GM21529 (cell line): ENCODE data around the gene LMBR1.

Experiments used
- ATAC-seq: cut with Tn5 transposase; IDR thresholded peaks from one replicate; pipeline ENCODE4 v1.9.1; 2021; ENCODE audit not compliant: unreplicated experiment

Gene LMBR1

GRCh38 chr7:156634117-156634516 is 258.9 kb downstream of the LMBR1 start:
- ATAC-seq = no peak

- no peak for ATAC-seq
Measured at GRCh38 chr7:156629873-156630272, 263.1 kb downstream of the LMBR1 start.

- no peak for ATAC-seq
Measured at GRCh38 chr7:156628562-156628961, 264.4 kb downstream of the LMBR1 start.
